Measurements from ENCODE around the gene PABPC1L. TPM values are rescaled to one million over a fixed set of nuclear protein-coding genes. Genes with fewer than 3 reads are reported as not detected.

Gene PABPC1L
- total RNA-seq, 1 experiment from 2014 or later: 127 TPM

- TF ChIP-seq FOSL1 (IDR thresholded peaks at IDR 0.05; ENCODE audit: low read depth) (no peak), ELF1 (IDR thresholded peaks at IDR 0.05; ENCODE audit: borderline replicate concordance, low read depth) (no peak)
Measured at GRCh38 chr20:44979090-44979621, 69.3 kb downstream of the PABPC1L start (continued).

GRCh38 chr20:44981736-44982406 lies 72.0 kb downstream of the PABPC1L start:
- Histone ChIP-seq H3K27me3 (ENCODE audit: insufficient read depth, low read length) (no peaks in the 10 kb centered on the region), H3K27ac (ENCODE audit: low read depth, low read length) (no peak overlapping the region), H2AFZ (ENCODE audit: low read depth, low read length, poor library complexity, severe bottlenecking) (no peak overlapping the region), H3K4me2 (ENCODE audit: low read length) (no peak overlapping the region), H3K79me2 (ENCODE audit: insufficient read depth, low read length) (peaks cover 5% of the 10 kb centered on the region; the same call in 1 of the 2 replicates), H3K9me3 (ENCODE audit: control insufficient read depth in 1 of 2, insufficient read depth in 1 of 2, low read depth in 1 of 2, low read length in 2 of 2) (no peaks in the 10 kb centered on the region), H3K4me3 (replicated peaks in 1 of 2; ENCODE audit: low read depth in 1 of 2, low read length in 2 of 2) (no peak overlapping the region), H3K36me3 (ENCODE audit: control insufficient read depth in 1 of 2, insufficient read depth in 2 of 2, low read length in 2 of 2) (peaks cover 22 to 44% of the 10 kb centered on the region in 2 experiments), H3K4me1 (ENCODE audit: control insufficient read depth in 1 of 2, insufficient read depth in 2 of 2, low read length in 2 of 2) (no peaks in the 10 kb centered on the region), H4K20me1 (ENCODE audit: insufficient read depth) (peaks cover 6% of the 10 kb centered on the region; the same call in 1 of the 2 replicates), H3K9ac (ENCODE audit: low read length) (no peak overlapping the region), H3K9me2 (ENCODE audit: insufficient read depth) (no peaks in the 10 kb centered on the region)
- TF ChIP-seq REST (IDR thresholded peaks at IDR 0.05; ENCODE audit: low read depth) (no peak), CBX3 (IDR thresholded peaks at IDR 0.05; ENCODE audit: low read depth) (no peak), SRF (IDR thresholded peaks at IDR 0.05; ENCODE audit: low read depth) (no peak), EZH2phosphoT487 (IDR thresholded peaks at IDR 0.05; ENCODE audit: borderline replicate concordance) (no peak), CTCF (IDR thresholded peaks at IDR 0.05 in 2 of 3, conservative IDR thresholded peaks at IDR 0.05 in 1 of 3; ENCODE audit: borderline replicate concordance in 1 of 3, insufficient read depth in 1 of 3, low read depth in 2 of 3, low read length in 2 of 3) (no peak), MAX (IDR thresholded peaks at IDR 0.05) (no peak), EGR1 (IDR thresholded peaks at IDR 0.05; ENCODE audit: low read depth) (no peak), EZH2 (IDR thresholded peaks at IDR 0.05) (no peak), ATF3 (IDR thresholded peaks at IDR 0.05) (no peak)
- DNase-seq (ENCODE audit: low read depth, low spot score) (no peak), ATAC-seq (no peak)
- intact Hi-C loops (cut with micrococcal nuclease): no loop called here
- BruUV-seq (replicated peaks): no TSS peak
- CTCF ChIA-PET: no interaction called here
- POLR2A ChIA-PET: interaction anchor here (0.6 kb wide), 1 partner anchor 15 kb away, joined by 3 read pairs; no protein-coding TSS in a partner anchor
- RAD21 ChIA-PET (ENCODE audit: low non-redundant PET in 1 of 2, low total read pairs in 2 of 2, uncharacterized antibody in 2 of 2, unreplicated experiment in 2 of 2): no interaction called here

Measured in HCT116 (cell line).